ENCODE measurements around the gene LTN1. TPM values are rescaled to one million over a fixed set of nuclear protein-coding genes. Genes with fewer than 3 reads are reported as not detected.

The LTN1 gene
- total RNA-seq, 2 donors from 2014 or later, result 19.8 to 21.8 TPM

DNA sequence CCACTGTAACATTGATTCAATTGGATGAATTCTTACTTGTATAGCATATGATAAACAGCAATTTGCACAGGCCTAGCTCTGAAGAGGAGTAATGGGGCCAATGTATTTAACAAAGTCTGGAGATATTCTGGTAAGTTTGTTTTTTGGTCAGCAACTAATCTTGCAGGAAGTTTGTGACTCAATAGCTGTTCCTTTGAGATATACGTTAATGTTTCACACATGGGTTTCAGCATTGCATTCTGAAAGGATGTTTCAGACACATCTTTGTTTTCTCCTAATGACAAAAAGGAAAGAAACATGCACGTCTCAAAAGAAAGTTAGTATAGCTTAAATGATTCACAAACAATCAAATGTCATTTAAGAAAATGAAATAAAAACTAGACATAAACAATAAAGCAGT lies 49.0 kb downstream of the LTN1 start:
- Mint-ChIP-seq H3K27me3 (ENCODE audit: insufficient read depth) (no peaks in the 10 kb centered on the region), H3K4me1 (peaks cover 21% of the 10 kb centered on the region), H3K9me3 (no peaks in the 10 kb centered on the region), H3K4me3 (no peak overlapping the region), H3K27ac (no peak overlapping the region), H3K36me3 (ENCODE audit: low read depth) (peaks cover 16% of the 10 kb centered on the region)
- Histone ChIP-seq H3K36me3 (ENCODE audit: control insufficient read depth, insufficient read depth, low read length) (peaks cover 45% of the 10 kb centered on the region), H3K27ac (ENCODE audit: low read depth, low read length) (no peak overlapping the region), H3K4me3 (ENCODE audit: low read length) (no peak overlapping the region), H3K27me3 (ENCODE audit: control insufficient read depth, insufficient read depth, low read length, poor library complexity, severe bottlenecking) (no peaks in the 10 kb centered on the region), H3K9ac (ENCODE audit: extremely low read depth, low read length, poor library complexity, severe bottlenecking) (no peak overlapping the region), H3K4me1 (ENCODE audit: control insufficient read depth, insufficient read depth, low read length) (no peaks in the 10 kb centered on the region), H3K9me3 (ENCODE audit: control insufficient read depth, low read length) (no peaks in the 10 kb centered on the region)
- 96 to 100% methylated on average over 1 to 2 of the region's 2 CpGs for WGBS, 2 experiments (ENCODE audit: insufficient coverage in 1 of 2, insufficient read length in 1 of 2)
- no peak for TF ChIP-seq CTCF (conservative IDR thresholded peaks at IDR 0.05)
- DNase-seq, result no peak

GRCh38 chr21:28938726-28939125 lies 54.0 kb downstream of the LTN1 start:
- Histone ChIP-seq H3K9me3 (ENCODE audit: control insufficient read depth, low read length) (no peaks in the 10 kb centered on the region), H3K27ac (ENCODE audit: low read depth, low read length) (no peak overlapping the region), H3K9ac (ENCODE audit: extremely low read depth, low read length, poor library complexity, severe bottlenecking) (no peak overlapping the region), H3K4me1 (ENCODE audit: control insufficient read depth, insufficient read depth, low read length) (no peaks in the 10 kb centered on the region), H3K4me3 (ENCODE audit: low read length) (no peak overlapping the region), H3K27me3 (ENCODE audit: control insufficient read depth, insufficient read depth, low read length, poor library complexity, severe bottlenecking) (no peaks in the 10 kb centered on the region), H3K36me3 (ENCODE audit: control insufficient read depth, insufficient read depth, low read length) (peaks cover 54% of the 10 kb centered on the region)
- no peak for TF ChIP-seq CTCF (conservative IDR thresholded peaks at IDR 0.05)
- no peak overlapping the region for H3K27ac Mint-ChIP-seq
- no peak for DNase-seq
- H3K27me3 Mint-ChIP-seq (ENCODE audit: insufficient read depth), result no peaks in the 10 kb centered on the region
- peaks cover 2% of the 10 kb centered on the region for H3K4me1 Mint-ChIP-seq
- H3K36me3 Mint-ChIP-seq (ENCODE audit: low read depth), result peaks cover 33% of the 10 kb centered on the region
- H3K4me3 Mint-ChIP-seq, result no peak overlapping the region
- 96% methylated on average over 2 of the region's 2 CpGs; no CpG with 5 or more reads in 1 of the 2 experiments for WGBS, 2 experiments (ENCODE audit: insufficient coverage in 1 of 2, insufficient read length in 1 of 2)
- H3K9me3 Mint-ChIP-seq, result no peaks in the 10 kb centered on the region

- no peaks in the 10 kb centered on the region for H3K27me3 ChIP-seq (ENCODE audit: control insufficient read depth, insufficient read depth, low read length, poor library complexity, severe bottlenecking)
- peaks cover 2% of the 10 kb centered on the region for H3K4me1 Mint-ChIP-seq
- 92 to 100% methylated on average over 1 to 2 of the region's 2 CpGs for WGBS, 2 experiments (ENCODE audit: insufficient coverage in 1 of 2, insufficient read length in 1 of 2)
- H3K36me3 Mint-ChIP-seq (ENCODE audit: low read depth), result peaks cover 38% of the 10 kb centered on the region
- H3K27ac Mint-ChIP-seq, result no peak overlapping the region
- no peak overlapping the region for H3K9ac ChIP-seq (ENCODE audit: extremely low read depth, low read length, poor library complexity, severe bottlenecking)
- TF ChIP-seq CTCF (conservative IDR thresholded peaks at IDR 0.05), result no peak
- no peaks in the 10 kb centered on the region for H3K9me3 Mint-ChIP-seq
- no peaks in the 10 kb centered on the region for H3K9me3 ChIP-seq (ENCODE audit: control insufficient read depth, low read length)
- H3K4me3 ChIP-seq (ENCODE audit: low read length), result no peak overlapping the region
- H3K4me1 ChIP-seq (ENCODE audit: control insufficient read depth, insufficient read depth, low read length), result no peaks in the 10 kb centered on the region
- H3K27me3 Mint-ChIP-seq (ENCODE audit: insufficient read depth), result no peaks in the 10 kb centered on the region
- no peak for DNase-seq
- peaks cover 55% of the 10 kb centered on the region for H3K36me3 ChIP-seq (ENCODE audit: control insufficient read depth, insufficient read depth, low read length)
- no peak overlapping the region for H3K4me3 Mint-ChIP-seq
- no peak overlapping the region for H3K27ac ChIP-seq (ENCODE audit: low read depth, low read length)
Measured at GRCh38 chr21:28937737-28938136, 54.9 kb downstream of the LTN1 start.

Measured in endodermal cell (in vitro differentiated cells).